ENCODE data around the gene STXBP5. TPM values are rescaled to one million over a fixed set of nuclear protein-coding genes. Genes with fewer than 3 reads are reported as not detected.

The STXBP5 gene
- total and polyA plus RNA-seq, 2 experiments from 2014 or later: 4.9 to 49.9 TPM

GRCh38 chr6:147212622-147213021 lies 8.4 kb downstream of the STXBP5 start:
- TF ChIP-seq EZH2 (IDR thresholded peaks at IDR 0.05; ENCODE audit: insufficient read depth, poor library complexity, severe bottlenecking) (no peak), EZH2phosphoT487 (IDR thresholded peaks at IDR 0.05; ENCODE audit: insufficient read depth, low read depth) (no peak)
- no peak for DNase-seq

GRCh38 chr6:147213772-147214171 lies 9.6 kb downstream of the STXBP5 start:
- H3F3A ChIP-seq (ENCODE audit: insufficient read depth): peaks cover 4% of the 10 kb centered on the region; the same call in 1 of the 2 replicates
- TF ChIP-seq EZH2phosphoT487 (IDR thresholded peaks at IDR 0.05; ENCODE audit: insufficient read depth, low read depth) (no peak), EZH2 (IDR thresholded peaks at IDR 0.05; ENCODE audit: insufficient read depth, poor library complexity, severe bottlenecking) (no peak)
- H3K4me2 ChIP-seq (ENCODE audit: unreplicated experiment): peak overlapping the region; percentile 12
- H3K4me3 ChIP-seq: no peak overlapping the region
- H3K9me3 ChIP-seq (ENCODE audit: low read depth): no peaks in the 10 kb centered on the region
- in situ Hi-C loops (cut with MboI): no loop called here
- H3K4me1 ChIP-seq (ENCODE audit: insufficient read depth): peaks cover 22% of the 10 kb centered on the region
- no peaks in the 10 kb centered on the region for H3K27me3 ChIP-seq (replicated peaks; ENCODE audit: insufficient read depth)
- H3K9ac ChIP-seq: no peak overlapping the region
- no peak overlapping the region for H3K27ac ChIP-seq
- H3K36me3 ChIP-seq (ENCODE audit: low read depth): no peaks in the 10 kb centered on the region
- no peak for DNase-seq
- no peaks in the 10 kb centered on the region for H4K20me1 ChIP-seq (ENCODE audit: insufficient read depth)
- WGBS, 2 experiments (ENCODE audit: low coverage in 1 of 2, low lambda C conversion rate in 2 of 2, missing lambda C conversion rate in 2 of 2): 53 to 59% methylated on average over 1 of the region's 1 CpG
- no peaks in the 10 kb centered on the region for H3K9me2 ChIP-seq (ENCODE audit: insufficient read depth)
- no peak overlapping the region for H2AFZ ChIP-seq
- H3K79me2 ChIP-seq (ENCODE audit: insufficient read depth): peaks cover 100% of the 10 kb centered on the region

More at GRCh38 chr6:147212622-147213021, 8.4 kb downstream of the STXBP5 start:
- Histone ChIP-seq H3K9me2 (ENCODE audit: insufficient read depth) (no peaks in the 10 kb centered on the region), H3K4me2 (ENCODE audit: unreplicated experiment) (no peak overlapping the region), H3K4me1 (ENCODE audit: insufficient read depth) (peaks cover 28% of the 10 kb centered on the region), H3K79me2 (ENCODE audit: insufficient read depth) (peaks cover 100% of the 10 kb centered on the region), H3K27ac (no peak overlapping the region), H3F3A (ENCODE audit: insufficient read depth) (peaks cover 4% of the 10 kb centered on the region; the same call in 1 of the 2 replicates), H2AFZ (no peak overlapping the region), H4K20me1 (ENCODE audit: insufficient read depth) (no peaks in the 10 kb centered on the region), H3K4me3 (no peak overlapping the region), H3K36me3 (ENCODE audit: low read depth) (no peaks in the 10 kb centered on the region), H3K27me3 (replicated peaks; ENCODE audit: insufficient read depth) (no peaks in the 10 kb centered on the region), H3K9ac (no peak overlapping the region), H3K9me3 (ENCODE audit: low read depth) (no peaks in the 10 kb centered on the region)
- 100% methylated on average over 1 of the region's 1 CpG for WGBS, 2 experiments (ENCODE audit: low coverage in 1 of 2, low lambda C conversion rate in 2 of 2, missing lambda C conversion rate in 2 of 2)
- in situ Hi-C loops (cut with MboI): no loop called here

- WGBS, 2 experiments (ENCODE audit: low coverage in 1 of 2, low lambda C conversion rate in 2 of 2, missing lambda C conversion rate in 2 of 2): 99% methylated on average over 6 of the region's 6 CpGs
- TF ChIP-seq EZH2phosphoT487 (IDR thresholded peaks at IDR 0.05; ENCODE audit: insufficient read depth, low read depth) (no peak), EZH2 (IDR thresholded peaks at IDR 0.05; ENCODE audit: insufficient read depth, poor library complexity, severe bottlenecking) (no peak)
- H3K27ac ChIP-seq: no peak overlapping the region
These were observed 10.3 kb downstream of the STXBP5 start for GRCh38 chr6:147214248-147215227.

DNA sequence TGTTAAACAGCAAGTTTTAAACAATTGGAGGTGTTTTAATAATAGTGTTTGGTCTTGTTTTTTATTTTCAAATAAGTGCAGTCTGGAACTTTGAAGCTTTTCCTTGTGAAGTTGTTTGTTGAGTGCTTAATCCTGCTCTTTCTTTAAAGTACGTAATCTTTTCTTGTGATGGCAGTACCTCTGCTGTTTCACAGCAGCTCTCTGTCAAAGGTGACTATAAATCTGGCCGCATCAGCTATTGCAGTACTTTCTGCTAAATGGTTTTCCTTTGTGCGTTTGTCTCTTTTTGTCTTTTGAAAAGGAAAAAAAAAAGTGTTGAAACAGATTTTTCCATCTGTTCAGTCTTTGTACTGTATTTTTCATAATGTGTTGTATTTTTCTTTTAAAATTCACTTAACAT lies 12.7 kb downstream of the STXBP5 start:
- H3K79me2 ChIP-seq (ENCODE audit: insufficient read depth): peaks cover 100% of the 10 kb centered on the region
- no peaks in the 10 kb centered on the region for H3K27me3 ChIP-seq (replicated peaks; ENCODE audit: insufficient read depth)
- H3K9ac ChIP-seq: no peak overlapping the region
- H3K9me2 ChIP-seq (ENCODE audit: insufficient read depth): no peaks in the 10 kb centered on the region
- H3K4me1 ChIP-seq (ENCODE audit: insufficient read depth): peaks cover 17% of the 10 kb centered on the region
- WGBS, 2 experiments (ENCODE audit: low coverage in 1 of 2, low lambda C conversion rate in 2 of 2, missing lambda C conversion rate in 2 of 2): 94 to 100% methylated on average over 3 of the region's 3 CpGs
- H3K36me3 ChIP-seq (ENCODE audit: low read depth): peaks cover 4% of the 10 kb centered on the region; the same call in 1 of the 2 replicates
- in situ Hi-C loops (cut with MboI): no loop called here
- no peak overlapping the region for H3K27ac ChIP-seq
- no peak for DNase-seq
- H3F3A ChIP-seq (ENCODE audit: insufficient read depth): peaks cover 8% of the 10 kb centered on the region; the same call in 1 of the 2 replicates
- H4K20me1 ChIP-seq (ENCODE audit: insufficient read depth): no peaks in the 10 kb centered on the region
- H3K9me3 ChIP-seq (ENCODE audit: low read depth): no peaks in the 10 kb centered on the region
- H3K4me3 ChIP-seq: no peak overlapping the region
- no peak overlapping the region for H2AFZ ChIP-seq
- TF ChIP-seq EZH2phosphoT487 (IDR thresholded peaks at IDR 0.05; ENCODE audit: insufficient read depth, low read depth) (no peak), EZH2 (IDR thresholded peaks at IDR 0.05; ENCODE audit: insufficient read depth, poor library complexity, severe bottlenecking) (no peak)
- H3K4me2 ChIP-seq (ENCODE audit: unreplicated experiment): no peak overlapping the region

More at GRCh38 chr6:147214248-147215227, 10.3 kb downstream of the STXBP5 start:
- H3K27me3 ChIP-seq (replicated peaks; ENCODE audit: insufficient read depth): no peaks in the 10 kb centered on the region
- H2AFZ ChIP-seq: no peak overlapping the region
- no peak for DNase-seq
- no peaks in the 10 kb centered on the region for H3K9me3 ChIP-seq (ENCODE audit: low read depth)
- in situ Hi-C loops (cut with MboI): no loop called here
- peak overlapping the region; percentile 12 for H3K4me2 ChIP-seq (ENCODE audit: unreplicated experiment)
- H3K36me3 ChIP-seq (ENCODE audit: low read depth): no peaks in the 10 kb centered on the region; the same call in 1 of the 2 replicates
- peaks cover 100% of the 10 kb centered on the region for H3K79me2 ChIP-seq (ENCODE audit: insufficient read depth)
- no peaks in the 10 kb centered on the region for H4K20me1 ChIP-seq (ENCODE audit: insufficient read depth)
- no peak overlapping the region for H3K9ac ChIP-seq
- peaks cover 18% of the 10 kb centered on the region for H3K4me1 ChIP-seq (ENCODE audit: insufficient read depth)
- H3K4me3 ChIP-seq: no peak overlapping the region
- H3K9me2 ChIP-seq (ENCODE audit: insufficient read depth): no peaks in the 10 kb centered on the region
- H3F3A ChIP-seq (ENCODE audit: insufficient read depth): peaks cover 4% of the 10 kb centered on the region; the same call in 1 of the 2 replicates

All from GM23248 (cell line).